Stimulated activated CD4-positive, alpha-beta T cell treated with anti-CD3 and anti-CD28 coated beads, Interleukin-4, amount 100 ng/mL, for 48 hours (primary cell): ENCODE results near the gene MAPKAP1.

Experiments
- DNase-seq, 2 donors: peaks; one replicate each; pipeline ENCODE4 v3.0.0-alpha.2; 2020; ENCODE audit warnings: low read depth in 2 of 2

Gene MAPKAP1

GRCh38 chr9:125513668-125514413, 193.2 kb downstream of the MAPKAP1 start:
- peak in 1 of 2 donors; percentile 34 for DNase-seq

DNA sequence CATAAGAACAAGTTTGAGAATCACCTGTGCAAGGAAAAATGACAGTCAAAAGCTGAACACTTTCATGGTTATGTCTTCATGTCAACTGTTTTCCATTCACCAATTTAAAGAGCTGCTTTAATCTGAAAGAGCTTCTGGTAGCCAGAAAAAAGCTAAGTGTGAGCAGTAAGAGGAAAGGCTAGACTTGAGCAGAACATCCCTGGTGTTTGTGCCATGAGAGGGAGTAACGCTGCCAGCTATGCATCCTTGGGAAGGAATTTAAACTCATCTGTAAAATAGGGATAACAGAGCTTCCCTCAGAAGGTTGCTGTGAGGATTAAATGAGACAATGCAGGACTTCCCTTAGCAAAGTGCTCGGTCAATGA, 193.7 kb downstream of the MAPKAP1 start:
- DNase-seq, result no peak

DNA sequence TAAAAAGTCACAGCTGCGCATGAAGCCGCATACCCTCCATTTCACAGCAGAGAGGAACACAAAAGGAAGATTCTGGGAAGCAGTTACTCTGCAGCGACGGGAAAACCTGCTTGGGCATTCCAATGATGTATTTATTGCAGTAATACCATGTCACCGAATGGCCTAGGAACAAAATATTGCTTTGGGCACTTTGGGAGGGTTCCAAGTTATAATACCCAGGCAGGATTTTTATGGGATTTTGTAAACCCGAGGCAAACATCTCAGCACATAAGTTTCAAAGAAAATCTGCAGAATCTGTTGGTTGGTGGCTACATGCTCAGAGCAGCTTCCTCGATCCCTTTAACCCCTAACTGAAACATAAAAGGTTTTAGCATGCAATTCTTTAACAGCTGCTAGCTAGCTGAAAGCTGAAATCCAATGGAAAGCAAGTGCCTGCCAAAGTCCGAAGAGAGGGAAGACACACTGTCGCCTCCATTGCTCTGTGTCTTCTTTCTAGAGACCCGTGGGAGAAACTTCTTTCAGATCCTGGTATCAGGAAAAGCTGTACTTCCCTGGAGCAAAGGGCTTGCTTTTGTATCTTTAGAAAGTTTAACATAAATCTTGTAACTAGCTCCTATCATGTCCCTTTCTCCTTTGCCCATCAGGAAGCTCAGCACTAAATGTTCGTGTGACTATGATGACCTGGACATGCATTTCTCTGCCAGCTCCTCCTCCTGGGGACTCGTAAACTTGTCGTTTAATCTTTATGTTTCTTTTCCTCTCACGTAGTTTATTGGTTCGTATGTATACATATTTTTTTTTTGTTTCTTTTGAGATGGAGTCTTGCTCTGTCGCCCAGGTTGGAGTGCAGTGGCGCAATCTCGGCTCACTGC, 195.0 kb downstream of the MAPKAP1 start:
- no peak for DNase-seq

DNA sequence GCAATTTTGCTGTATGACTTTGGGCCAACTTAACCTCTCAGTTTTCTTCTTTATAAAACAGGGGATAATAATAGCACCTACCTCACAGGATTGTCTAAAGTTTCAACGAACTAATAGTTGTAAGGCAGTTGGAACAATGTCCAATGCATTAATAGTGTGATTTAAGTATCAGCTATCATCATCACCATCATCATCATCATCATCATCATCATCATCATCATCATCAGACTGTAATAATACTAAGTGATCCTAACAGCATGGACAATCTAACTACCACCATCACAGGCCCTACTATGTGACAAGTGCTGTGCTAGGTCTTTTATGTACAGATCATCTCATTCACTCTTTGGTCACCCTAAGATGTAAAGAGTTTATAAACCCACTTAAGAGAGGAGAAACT, 196.0 kb downstream of the MAPKAP1 start:
- DNase-seq, result no peak

DNA sequence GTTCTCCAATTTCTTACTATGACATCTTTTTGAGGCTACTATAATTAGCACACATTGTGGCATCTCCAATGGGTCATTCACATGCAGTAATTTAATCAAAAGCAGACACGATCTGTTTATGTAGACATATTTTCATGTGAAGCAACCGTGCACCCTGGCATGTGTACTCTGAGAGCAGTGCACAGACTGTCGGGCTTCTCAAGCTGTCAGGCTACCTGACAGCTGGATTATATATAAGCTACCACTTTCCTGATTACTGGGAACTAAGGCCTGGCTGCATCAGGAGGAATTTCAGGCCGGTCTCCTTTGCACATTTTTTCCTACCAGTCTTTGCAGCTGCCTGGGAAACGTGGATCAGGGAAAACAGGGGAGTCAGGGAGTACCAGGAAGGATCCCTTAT, 197.5 kb downstream of the MAPKAP1 start:
- no peak for DNase-seq

DNA sequence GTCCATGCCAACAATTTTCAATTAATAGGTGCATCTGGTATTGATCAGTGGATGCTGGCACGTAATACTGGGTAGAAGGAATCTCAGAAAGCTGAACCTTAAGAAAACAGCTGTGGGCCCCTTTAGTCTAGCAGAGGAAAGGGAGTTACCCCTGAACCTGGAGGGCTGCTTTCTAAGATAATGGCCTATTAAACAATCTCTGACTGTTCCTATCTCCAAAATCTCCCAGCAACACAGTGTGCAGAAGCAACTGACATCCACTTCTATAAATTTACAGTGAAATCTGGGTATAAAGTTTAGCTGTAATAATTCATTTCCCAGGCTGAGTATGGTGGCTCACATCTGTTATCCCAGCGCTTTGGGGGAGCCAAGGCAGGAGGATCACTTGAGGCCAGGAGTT, 198.8 kb downstream of the MAPKAP1 start:
- no peak for DNase-seq

DNA sequence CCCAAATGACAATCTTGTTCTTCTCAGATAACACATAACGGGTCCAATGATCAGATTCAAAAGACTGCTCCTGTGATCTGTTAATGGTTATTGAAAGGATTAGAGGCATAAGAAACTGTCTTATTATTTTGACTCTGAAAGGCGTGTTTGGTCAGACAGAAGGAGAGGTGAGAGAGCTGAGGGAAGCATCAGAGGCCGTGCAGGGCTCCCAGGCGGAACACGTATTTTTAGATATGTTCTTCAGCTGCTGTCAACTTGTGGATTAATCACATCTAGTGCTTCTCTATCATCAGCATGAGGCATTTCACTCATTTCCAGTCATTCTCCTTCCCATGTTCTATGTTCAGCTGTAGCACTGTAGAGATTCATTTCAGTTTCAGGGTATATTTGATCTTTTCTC, 199.8 kb downstream of the MAPKAP1 start:
- no peak for DNase-seq

DNA sequence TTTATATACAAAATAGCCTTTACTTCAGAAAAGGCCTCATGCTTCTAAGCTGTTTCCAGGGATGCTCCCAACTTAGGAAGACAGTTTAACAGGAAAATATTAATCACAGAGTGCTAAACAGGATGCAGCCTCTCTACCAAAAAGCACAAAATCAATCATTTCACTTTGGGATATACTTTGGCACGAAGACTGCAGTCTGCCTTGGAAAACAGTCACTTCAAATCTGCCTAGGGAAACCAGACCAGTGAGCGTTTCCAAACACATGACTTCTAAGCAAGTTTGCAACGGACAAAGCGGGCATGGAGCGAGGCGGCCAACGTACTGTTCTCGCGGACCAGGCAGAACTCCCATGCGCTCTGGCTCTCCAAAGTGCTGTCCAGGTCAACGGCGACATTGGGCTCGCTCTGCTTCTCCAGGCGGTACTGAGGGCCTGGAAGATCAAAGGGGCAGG, 201.0 kb downstream of the MAPKAP1 start:
- DNase-seq, result no peak

DNA sequence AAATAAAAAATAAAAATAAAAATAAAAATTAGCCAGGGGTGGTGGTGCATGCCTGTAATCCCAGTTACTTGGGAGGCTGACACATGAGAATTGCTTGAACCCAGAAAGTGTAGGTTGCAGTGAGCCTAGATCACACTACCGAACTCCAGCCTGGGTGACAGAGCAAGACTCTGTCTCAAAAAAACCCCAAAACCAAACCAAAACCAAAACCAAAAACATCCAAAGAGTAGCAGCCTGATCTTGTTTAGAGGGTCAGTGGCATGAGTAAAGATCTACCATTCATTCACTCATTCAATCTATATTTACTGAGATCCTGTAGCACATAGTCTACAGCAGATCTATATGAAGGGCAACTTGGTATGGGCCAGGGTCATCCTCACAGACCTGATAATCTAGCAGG, 202.4 kb downstream of the MAPKAP1 start:
- no peak for DNase-seq

DNA sequence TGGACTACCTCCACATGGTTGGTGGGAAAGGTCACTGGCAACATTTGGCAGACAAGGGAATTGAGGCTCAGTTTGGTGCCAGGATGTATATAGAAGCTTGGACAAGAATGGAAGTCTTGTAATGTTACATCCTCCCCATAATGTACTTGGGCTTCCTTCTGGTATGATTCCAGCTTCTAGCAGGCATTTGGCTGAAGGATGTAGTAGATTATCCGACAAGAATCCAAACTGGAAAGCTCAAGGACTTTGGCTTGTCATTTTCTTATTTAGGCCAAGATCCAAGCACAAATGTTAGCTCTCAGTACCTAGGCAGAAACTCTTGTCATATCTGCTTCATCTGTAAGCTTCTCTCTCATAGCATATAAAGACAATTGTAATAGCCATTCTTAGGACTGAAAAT, 209.1 kb downstream of the MAPKAP1 start:
- DNase-seq, result no peak

DNA sequence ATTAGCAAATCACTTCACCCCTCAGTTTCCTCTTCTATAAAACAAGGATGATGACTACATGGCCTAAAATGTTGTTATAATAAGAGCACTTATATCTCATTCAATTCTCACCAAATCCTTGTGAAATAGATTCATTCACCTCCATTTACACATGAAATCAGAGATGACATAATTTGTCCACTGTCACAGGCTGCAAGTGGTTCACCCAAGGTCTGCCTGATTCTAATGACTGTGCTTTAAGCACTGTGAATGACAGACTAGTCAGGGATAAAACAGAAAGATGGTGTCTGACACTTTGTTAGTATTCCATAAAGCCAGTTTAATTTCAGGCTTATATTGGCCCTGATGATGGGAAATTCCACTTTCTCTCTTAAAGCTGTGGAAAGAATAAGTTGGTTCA, 209.5 kb downstream of the MAPKAP1 start:
- no peak for DNase-seq

DNA sequence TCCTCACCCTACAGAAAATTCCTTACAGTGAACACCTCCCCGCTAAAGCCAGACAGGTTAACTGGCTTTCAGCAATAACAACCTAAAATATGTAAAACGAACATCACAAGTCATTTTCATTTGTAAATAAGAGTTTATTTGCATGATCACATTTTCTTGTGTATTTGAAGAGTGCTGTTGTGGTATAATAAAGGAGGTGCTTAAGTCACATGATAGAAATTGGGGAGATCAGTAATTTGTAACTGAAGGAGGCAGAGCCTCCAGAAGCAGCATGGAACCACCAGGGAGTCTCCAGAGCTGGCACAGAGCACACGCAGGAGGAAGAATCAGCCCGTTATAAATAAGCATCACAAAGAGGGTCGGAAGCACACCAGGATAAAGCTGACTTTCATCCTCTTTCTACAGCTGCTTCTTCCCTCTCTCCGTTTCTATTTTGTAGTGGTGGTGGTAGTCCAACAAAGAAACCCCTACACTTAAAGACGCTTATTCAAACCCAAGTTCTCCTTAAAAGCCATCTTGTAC, 210.6 kb downstream of the MAPKAP1 start:
- no peak for DNase-seq

- no peak for DNase-seq
Observed at GRCh38 chr9:125495172-125496119, 211.6 kb downstream of the MAPKAP1 start.

- DNase-seq, result no peak
Observed at GRCh38 chr9:125494653-125494915, 212.4 kb downstream of the MAPKAP1 start.

DNA sequence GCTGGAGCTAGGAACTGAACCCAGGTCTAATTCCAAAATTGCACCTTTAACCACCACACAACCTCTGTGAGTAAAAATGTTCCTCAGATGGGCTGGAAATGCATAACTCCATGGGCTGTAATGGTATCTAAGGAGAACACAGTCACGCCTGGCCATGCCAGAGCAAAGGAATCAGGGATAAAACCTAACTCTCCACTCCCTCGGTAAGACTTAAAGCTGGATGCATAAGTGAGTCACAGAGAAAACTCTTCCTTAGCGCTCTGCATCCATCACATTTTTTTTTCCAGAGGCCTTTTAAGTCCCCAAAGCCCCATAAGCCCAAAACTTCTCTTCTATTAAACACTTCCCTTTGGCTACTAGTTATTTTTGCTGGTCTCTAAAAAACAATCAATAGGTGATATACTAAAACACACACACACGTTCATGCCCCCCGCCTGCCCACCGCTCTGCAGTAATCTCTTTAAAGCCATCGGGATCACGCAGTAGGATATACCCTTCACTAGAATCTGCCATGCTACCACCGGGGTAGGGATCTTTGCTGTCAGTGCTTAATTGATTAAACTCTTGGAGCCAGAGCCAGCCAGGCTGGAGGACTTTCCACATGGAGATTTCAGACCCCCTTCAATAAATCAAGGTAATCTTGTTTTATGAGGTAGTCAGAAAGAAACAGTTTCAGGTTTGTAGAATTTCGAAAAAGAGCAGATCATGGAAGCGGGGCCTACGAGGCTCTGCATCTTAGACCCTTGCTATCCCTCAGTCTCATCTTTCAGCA, 212.9 kb downstream of the MAPKAP1 start:
- no peak for DNase-seq

GRCh38 chr9:125493384-125493783, 213.6 kb downstream of the MAPKAP1 start:
- no peak for DNase-seq

GRCh38 chr9:125492719-125493118, 214.3 kb downstream of the MAPKAP1 start:
- no peak for DNase-seq

DNA sequence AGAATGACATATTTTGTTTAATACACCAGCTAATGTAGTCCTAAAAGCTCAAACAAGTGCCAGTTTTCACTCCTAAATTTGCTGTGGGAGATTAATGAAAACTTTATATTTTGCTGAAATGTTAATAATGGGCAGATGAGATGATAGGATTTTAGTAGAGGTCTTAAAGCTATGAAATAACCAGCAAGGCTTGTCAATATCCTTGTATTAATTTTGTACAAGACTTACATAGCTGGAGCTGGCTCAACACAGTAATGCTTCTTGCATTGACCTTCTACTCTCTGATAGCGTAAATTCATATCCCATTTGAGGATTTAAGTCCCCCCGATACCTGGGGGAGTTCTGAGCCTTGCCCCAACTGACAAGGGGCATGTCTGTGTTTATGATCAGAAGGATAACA, 219.2 kb downstream of the MAPKAP1 start:
- no peak for DNase-seq

- DNase-seq, result no peak
Observed at GRCh38 chr9:125486576-125486975, 220.4 kb downstream of the MAPKAP1 start.

DNA sequence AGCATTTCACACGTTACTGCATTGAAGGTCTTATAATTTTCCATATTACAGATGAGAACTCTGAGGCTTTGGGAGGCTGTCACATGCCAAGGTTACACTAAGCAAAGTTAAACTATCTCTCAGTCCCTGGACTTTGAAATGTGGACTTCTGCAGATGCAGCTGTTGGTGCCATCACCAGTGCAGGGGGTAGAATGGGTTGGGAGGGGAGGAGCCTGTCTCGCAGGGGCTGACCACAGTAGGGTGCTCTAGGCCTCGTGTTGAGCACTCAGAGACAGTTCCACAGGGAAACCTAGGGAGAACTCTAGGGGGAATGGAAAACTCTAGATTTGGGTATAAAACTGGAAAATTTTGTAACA, 220.9 kb downstream of the MAPKAP1 start:
- no peak for DNase-seq

DNA sequence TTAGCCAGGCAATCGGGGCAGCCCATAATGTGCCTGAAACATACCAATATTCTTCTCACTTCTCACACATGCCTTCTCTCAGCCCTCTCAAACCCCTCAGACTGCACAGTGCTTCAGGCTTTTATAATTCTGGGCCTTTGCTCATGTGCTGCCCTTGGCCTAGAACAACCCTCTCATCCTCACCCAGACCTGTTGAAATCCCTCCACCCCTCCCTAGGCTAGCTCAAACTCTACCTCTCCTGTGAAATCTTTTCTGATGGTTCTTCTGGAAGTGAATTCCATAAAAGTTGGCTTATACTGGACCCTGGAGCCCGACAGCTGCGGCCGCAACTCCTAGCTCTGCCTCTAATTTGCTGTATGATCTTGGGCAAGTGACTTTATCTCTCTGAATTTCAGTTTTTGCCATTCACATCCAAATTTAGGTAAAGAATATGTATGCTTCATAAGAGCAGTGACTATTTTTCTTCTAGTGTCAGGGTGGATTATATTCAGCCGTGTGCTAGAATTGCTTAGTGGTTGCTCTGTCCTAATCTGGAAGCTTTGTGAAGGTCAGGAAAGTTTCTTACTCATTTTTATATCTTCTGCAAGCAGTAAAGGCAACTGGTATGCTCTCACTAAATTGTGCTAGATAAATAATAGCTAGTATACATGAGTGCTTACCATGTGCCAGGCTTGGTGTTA, 221.4 kb downstream of the MAPKAP1 start:
- no peak for DNase-seq
